WTC11 (cell line): ENCODE results near the gene ELOVL6.

ENCODE experiments used
- CTCF ChIP-seq: fragments of 200-600 bp; IDR thresholded peaks from 2 replicates; pipeline ENCODE4 v1.8.0; 2022; ENCODE audit warnings: antibody characterized with exemption
- NFYB ChIP-seq: sonication (generic); formaldehyde crosslinking; conservative IDR thresholded peaks from 2 replicates; pipeline ENCODE4 v1.8.0; 2022; ENCODE audit warnings: low read depth, missing genetic modification reagents
- TCF7 ChIP-seq: sonication (generic); formaldehyde crosslinking; IDR thresholded peaks from 2 replicates; pipeline ENCODE4 v1.8.0; 2022; ENCODE audit warnings: mild to moderate bottlenecking, low read depth, missing genetic modification reagents, moderate library complexity
- ZNF138 ChIP-seq: sonication (generic); formaldehyde crosslinking; conservative IDR thresholded peaks from 2 replicates; pipeline ENCODE4 v1.8.1; 2022; ENCODE audit warnings: mild to moderate bottlenecking, moderate library complexity, missing genetic modification reagents
- ZNF671 ChIP-seq: fragments of 250-450 bp; sonication (Bioruptor Pico); IDR thresholded peaks from 2 replicates; pipeline ENCODE4 v1.8.0; 2021; ENCODE audit warnings: mild to moderate bottlenecking
- TF ChIP-seq, protein P1 (sequence below): sonication (generic); formaldehyde crosslinking; IDR thresholded peaks from 2 replicates; pipeline ENCODE4 v1.8.0; 2022; ENCODE audit warnings: mild to moderate bottlenecking, missing genetic modification reagents
- TF ChIP-seq, protein P2 (sequence below): sonication (generic); formaldehyde crosslinking; conservative IDR thresholded peaks from 2 replicates; pipeline ENCODE4 v1.8.1; 2022; ENCODE audit warnings: mild to moderate bottlenecking, missing genetic modification reagents

- TF ChIP-seq, protein P1, sequence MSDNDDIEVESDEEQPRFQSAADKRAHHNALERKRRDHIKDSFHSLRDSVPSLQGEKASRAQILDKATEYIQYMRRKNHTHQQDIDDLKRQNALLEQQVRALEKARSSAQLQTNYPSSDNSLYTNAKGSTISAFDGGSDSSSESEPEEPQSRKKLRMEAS (CRISPR knock-in tag): no peak
- TF ChIP-seq ZNF138 (CRISPR knock-in tag) (no peak), TCF7 (no peak), ZNF671 (CRISPR knock-in tag) (no peak), CTCF (no peak), NFYB (CRISPR knock-in tag) (no peak)
- TF ChIP-seq, protein P2, sequence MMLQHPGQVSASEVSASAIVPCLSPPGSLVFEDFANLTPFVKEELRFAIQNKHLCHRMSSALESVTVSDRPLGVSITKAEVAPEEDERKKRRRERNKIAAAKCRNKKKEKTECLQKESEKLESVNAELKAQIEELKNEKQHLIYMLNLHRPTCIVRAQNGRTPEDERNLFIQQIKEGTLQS (CRISPR knock-in tag): no peak
Measured at GRCh38 chr4:110135523-110135922, 62.9 kb downstream of the ELOVL6 start.
